ENCODE measurements around the gene PPP1R2.
"Not testable (repeated sequence)": the region's sequence is repeated elsewhere in the genome, so short reads cannot be mapped to it uniquely, and the experiment has no call there.

PPP1R2 gene

DNA sequence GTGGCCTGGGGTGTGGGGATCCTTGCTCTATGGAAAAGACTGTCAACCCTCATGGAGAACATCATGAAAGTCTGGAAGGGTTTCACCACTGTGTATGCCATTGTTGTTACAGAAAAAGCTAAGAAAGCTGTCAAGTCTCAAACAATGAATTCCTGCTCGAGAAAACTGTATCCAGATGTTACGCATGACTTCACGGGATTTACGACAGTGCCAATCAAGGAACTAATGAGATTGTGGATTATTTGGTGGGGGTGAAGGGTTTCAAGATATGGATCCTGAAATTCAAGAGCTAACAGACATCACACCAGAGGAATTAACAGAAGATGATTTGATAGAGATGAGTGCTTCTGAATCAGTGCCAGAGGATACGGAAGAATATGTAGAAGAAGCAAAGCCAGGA, 7.8 kb downstream of the PPP1R2 start:
- DNase-seq = no peak

DNA sequence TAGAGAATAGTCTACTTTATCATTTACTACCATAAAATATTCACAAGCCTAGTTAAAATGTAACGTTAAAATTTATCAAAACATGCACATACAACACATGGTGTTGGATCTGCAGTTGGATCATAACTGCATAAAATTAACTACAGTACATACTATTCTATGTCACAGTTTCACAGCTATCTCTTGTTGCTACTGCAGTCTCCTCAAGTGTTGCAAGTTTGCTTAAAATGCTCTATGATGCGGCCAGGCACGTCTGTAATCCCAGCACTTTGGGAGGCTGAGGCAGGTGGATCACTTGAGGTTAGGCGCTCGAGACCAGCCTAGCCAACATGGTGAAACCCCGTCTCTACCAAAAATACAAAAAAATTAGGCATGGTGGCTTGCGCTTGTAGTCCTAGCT, 10.3 kb downstream of the PPP1R2 start:
- no peak for DNase-seq

GRCh38 chr3:195532345-195532744, 10.8 kb downstream of the PPP1R2 start:
- DNase-seq = no peak

- DNase-seq = no peak
Measured at GRCh38 chr3:195531683-195532082, 11.4 kb downstream of the PPP1R2 start.

- DNase-seq = no peak
Measured at GRCh38 chr3:195526492-195526891, 16.6 kb downstream of the PPP1R2 start.

GRCh38 chr3:195524171-195524896, 18.8 kb downstream of the PPP1R2 start:
- no peak for DNase-seq

DNA sequence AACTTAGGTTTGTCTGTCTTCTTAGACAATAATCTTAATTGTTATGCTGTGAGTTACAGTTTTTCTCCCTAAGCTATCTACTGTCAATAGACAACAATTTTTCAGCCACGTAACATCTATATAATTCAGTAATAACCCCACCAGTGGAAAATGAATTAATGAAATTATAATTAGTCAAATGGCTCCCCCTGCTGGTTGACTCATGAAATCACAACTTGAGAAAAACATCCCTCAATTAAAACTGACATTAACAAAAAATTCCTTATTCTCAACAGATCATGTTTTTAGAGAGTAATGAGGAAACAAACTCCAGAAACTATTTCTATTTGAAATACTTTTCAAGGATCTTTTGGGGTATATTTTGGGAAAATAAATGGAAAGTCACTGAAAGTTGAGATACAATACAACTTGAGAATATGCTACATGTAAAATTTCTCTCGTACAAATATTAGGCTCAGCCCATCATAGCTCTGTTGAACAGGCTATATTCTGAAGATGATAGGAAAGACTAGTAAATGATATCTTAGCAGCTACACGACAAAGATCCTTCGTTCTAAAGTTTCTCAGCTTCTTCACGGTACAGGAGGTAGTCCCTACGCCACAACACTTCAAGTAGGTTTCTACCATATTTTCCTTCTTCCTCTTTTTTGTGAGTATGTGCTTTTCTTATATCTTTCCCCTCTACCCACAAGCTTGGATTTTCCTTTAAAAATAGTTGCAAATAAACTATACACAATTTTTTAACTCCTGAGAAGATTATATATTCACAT, 20.7 kb downstream of the PPP1R2 start:
- DNase-seq = peak in 1 of 2 donors; percentile 57

DNA sequence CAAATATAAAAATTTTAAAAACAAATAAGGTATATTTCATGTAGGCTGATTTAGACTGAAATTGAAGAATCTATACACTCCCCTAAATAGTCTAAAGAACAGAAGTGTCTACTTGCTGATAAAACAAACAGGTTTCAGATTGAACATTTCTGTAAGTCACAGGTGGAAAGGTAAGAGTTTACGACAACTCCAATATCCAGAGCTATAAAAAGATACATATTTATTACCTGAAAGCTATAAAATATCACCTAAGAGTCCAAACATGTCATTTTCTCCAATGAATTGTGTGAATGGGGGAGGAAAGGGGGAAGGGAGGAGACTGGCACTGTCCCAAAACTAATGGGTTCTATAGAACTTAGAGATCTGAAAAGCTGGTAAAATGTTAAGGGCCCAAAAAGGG, 26.1 kb downstream of the PPP1R2 start:
- no peak for DNase-seq

- not testable (repeated sequence) for DNase-seq
Measured at GRCh38 chr3:195514610-195515235, 28.4 kb downstream of the PPP1R2 start.

DNA sequence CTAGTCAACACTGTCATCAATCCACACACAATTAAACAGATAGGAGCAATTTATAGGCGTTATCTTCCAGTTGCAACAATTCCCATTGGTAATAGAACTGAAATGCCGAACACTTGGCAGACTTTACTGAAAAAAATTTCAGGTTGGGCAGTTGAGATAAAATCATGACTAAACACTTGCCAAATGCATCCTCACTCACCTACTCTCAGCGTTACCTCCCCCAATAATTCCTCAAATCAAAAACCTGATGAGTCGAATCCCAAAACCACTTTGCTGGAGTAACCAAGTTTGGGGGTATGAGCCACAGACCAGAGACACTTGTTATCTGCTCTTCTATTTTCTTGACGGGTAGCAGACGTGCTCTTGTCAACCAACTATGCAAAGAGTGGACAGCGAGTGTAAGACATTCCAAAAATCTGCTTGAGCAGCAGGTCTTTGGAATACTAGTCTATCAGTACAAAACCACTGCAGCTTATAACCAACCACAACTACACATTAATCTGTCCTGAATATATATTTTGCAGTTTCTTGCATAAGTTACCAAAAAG, 30.3 kb downstream of the PPP1R2 start:
- no peak for DNase-seq

DNA sequence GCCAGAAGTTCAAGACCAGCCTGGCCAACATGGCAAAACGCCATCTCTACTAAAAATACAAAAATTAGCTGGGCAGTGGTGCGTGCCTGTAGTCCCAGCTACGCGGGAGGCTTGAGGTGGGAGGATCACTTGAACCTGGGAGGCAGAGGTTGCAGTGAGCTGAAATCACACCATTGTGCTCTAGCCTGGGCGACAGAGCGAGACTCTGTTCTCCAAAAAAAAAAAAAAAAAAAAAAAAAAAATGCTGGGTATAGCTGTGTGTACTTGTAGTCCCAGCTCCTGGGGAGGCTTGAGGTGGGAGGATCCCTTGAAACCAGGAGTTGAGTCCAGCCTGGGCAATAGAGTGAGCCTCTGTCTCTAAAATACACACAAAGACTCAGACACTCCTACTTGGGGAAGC, 32.0 kb downstream of the PPP1R2 start:
- no peak for DNase-seq

DNA sequence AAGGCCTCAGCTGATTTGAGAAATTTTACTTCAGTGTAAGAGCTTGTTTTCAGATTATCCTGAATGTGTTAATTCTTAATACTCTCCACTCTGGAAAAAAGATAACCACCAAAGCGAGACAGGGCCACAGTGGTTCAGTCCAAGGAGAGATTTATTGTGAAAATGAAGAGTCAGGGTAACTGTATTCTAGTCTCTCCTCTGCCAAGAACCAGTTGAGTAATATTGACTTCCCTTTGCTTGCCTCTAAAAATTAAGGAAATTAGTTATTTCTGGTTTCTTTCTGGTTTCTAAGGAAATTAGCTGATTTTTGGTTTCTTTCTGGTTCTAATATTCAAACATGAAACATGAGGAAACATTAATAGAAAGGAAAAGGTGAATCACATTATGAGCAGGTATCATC, 34.9 kb downstream of the PPP1R2 start:
- DNase-seq = peak; percentile 42 to 75

GRCh38 chr3:195475614-195476013, 67.5 kb downstream of the PPP1R2 start:
- DNase-seq = no peak

DNA sequence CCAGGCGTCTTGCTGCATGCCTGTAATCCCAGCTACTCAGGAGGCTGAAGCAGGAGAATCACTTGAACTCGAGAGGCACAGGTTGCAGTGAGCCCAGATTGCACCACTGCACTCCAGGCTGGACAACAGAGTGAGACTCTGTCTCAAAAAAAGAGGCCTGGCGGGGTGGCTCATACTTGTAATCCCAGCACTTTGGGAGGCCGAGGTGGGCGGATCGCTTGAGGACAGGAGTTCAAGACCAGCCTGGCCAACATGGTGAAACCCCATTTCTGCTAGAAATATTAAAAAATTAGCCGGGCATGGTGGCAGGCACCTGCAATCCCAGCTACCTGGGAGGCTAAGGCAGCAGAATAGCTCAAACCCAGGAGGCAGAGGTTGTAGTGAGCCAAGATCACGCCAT, 68.0 kb downstream of the PPP1R2 start:
- not testable (repeated sequence) for DNase-seq

- DNase-seq = no peak
Measured at GRCh38 chr3:195468841-195469240, 74.3 kb downstream of the PPP1R2 start.

DNA sequence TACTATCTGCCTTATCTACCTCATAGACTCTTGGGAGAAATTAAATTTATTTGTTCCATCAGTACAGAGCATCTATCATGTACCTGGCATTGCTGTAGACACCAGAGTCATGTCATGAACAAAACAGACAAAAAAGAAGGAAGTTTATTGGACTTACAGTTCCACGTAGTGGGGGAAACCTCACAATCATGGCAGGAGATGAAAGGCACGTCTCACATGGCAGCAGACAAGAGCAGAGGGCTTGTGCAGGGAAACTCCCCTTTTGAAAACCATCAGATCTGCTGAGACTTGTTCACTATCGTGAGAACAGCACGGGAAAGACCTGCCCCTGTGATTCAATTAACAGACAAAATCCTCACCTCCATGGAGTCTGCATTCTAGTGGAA, 74.7 kb downstream of the PPP1R2 start:
- no peak for DNase-seq

GRCh38 chr3:195467641-195468390, 75.3 kb downstream of the PPP1R2 start:
- DNase-seq = no peak

DNA sequence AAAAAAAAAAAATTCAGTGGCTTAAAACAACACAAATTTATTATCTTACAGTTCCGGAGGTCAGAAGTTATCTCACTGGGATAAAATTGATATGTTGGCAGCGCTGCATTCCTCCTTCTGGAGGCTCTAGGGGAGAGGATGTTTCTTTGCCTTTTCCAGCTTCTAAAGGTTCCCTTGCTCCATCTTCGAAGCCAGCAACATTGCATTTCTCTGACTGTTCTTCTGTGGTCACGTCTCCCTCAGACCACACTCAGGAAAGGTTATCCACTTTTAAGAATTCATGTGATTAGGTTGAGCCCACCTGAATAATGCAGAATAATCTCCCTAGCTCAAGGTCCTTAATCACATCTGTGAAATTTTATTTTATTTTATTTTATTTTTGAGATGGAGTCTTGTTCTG, 76.9 kb downstream of the PPP1R2 start:
- no peak for DNase-seq
